ENCODE results near the gene UGT1A8.
"Not testable (repeated sequence)": the region's sequence is repeated elsewhere in the genome, so short reads cannot be mapped to it uniquely, and the experiment has no call there.

Gene UGT1A8

DNA sequence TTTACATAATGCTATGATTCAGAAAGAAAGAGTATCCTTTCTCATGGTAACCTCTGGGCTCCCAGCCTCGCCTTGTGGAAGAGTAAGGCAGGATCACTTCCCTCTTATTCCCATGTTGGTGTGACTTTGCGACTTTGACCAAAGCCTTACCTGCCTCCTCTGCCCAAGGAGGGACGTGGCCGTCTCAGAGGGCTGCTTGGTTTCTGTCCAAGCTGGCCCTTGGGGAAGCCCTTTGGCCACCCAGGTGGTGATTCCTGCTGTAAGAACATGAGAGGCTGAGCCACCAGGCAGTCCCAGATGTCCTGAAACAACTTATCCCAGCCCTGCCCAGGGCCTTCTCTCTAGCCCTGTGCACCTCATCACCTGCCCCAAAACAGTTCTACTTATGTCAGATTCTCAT lies 81.3 kb downstream of the UGT1A8 start:
- no peaks in the 10 kb centered on the region for H3K36me3 ChIP-seq (ENCODE audit: insufficient read depth, low read length)
- H3K27me3 ChIP-seq (ENCODE audit: insufficient read depth, low read length, poor library complexity, severe bottlenecking) = no peaks in the 10 kb centered on the region
- no peaks in the 10 kb centered on the region for H3K9me3 ChIP-seq (ENCODE audit: insufficient read depth, low read depth, low read length)
- no peaks in the 10 kb centered on the region for H3F3A ChIP-seq (ENCODE audit: low read depth)
- no peaks in the 10 kb centered on the region for H3K9me2 ChIP-seq (replicated peaks; ENCODE audit: low read depth, low read length)
- H3K4me1 ChIP-seq (ENCODE audit: insufficient read depth, low read length, poor library complexity, severe bottlenecking) = no peaks in the 10 kb centered on the region
- no peak overlapping the region for H3K4me3 ChIP-seq (ENCODE audit: low read length, poor library complexity, severe bottlenecking)
- H3K79me2 ChIP-seq (ENCODE audit: insufficient read depth, low read length) = no peaks in the 10 kb centered on the region
- no peak overlapping the region for H3K9ac ChIP-seq (ENCODE audit: low read depth, low read length, poor library complexity, severe bottlenecking)
- TF ChIP-seq, protein P1, sequence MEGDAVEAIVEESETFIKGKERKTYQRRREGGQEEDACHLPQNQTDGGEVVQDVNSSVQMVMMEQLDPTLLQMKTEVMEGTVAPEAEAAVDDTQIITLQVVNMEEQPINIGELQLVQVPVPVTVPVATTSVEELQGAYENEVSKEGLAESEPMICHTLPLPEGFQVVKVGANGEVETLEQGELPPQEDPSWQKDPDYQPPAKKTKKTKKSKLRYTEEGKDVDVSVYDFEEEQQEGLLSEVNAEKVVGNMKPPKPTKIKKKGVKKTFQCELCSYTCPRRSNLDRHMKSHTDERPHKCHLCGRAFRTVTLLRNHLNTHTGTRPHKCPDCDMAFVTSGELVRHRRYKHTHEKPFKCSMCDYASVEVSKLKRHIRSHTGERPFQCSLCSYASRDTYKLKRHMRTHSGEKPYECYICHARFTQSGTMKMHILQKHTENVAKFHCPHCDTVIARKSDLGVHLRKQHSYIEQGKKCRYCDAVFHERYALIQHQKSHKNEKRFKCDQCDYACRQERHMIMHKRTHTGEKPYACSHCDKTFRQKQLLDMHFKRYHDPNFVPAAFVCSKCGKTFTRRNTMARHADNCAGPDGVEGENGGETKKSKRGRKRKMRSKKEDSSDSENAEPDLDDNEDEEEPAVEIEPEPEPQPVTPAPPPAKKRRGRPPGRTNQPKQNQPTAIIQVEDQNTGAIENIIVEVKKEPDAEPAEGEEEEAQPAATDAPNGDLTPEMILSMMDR (conservative IDR thresholded peaks at IDR 0.05; ENCODE audit: low read length) = no peak
- no peak for TF ChIP-seq EZH2phosphoT487 (IDR thresholded peaks at IDR 0.05; ENCODE audit: borderline replicate concordance)
- H2AFZ ChIP-seq (ENCODE audit: low read length) = no peak overlapping the region
- H4K20me1 ChIP-seq (ENCODE audit: insufficient read depth, low read length, poor library complexity, severe bottlenecking) = no peaks in the 10 kb centered on the region
- H3K4me2 ChIP-seq (ENCODE audit: low read depth, low read length, poor library complexity, severe bottlenecking) = no peak overlapping the region

DNA sequence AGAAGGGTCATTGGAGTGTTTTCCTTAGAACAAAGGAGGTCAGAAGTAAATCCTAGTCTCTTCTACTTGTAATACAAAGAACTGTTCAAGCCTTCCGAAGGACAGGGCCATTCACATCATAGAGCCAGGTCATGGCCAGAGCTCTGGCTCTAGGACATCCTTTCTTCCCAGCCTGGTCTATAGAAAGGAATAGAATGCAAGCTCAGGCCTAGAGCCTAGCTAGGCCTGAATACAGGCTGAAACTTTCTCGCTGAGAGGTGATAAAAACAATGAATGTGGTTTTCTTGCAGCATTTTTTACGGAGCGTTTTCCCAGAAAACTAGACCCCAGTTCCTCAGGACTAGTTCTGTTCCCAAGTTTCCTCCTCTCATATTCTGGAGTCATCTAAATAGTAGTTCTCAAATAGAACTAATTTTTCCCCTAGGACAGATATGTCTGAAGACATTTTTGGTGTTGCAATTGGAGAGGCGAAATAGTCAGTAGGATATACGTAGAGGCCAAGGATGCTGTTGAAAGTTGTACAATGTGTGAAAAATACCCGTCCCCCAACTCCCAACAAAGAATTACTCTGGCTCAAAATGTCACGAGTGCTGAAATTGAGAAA lies 82.1 kb downstream of the UGT1A8 start:
- H3K4me2 ChIP-seq (ENCODE audit: low read depth, low read length, poor library complexity, severe bottlenecking) = no peak overlapping the region
- no peak overlapping the region for H3K9ac ChIP-seq (ENCODE audit: low read depth, low read length, poor library complexity, severe bottlenecking)
- no peaks in the 10 kb centered on the region for H3K9me3 ChIP-seq (ENCODE audit: insufficient read depth, low read depth, low read length)
- no peaks in the 10 kb centered on the region for H3K9me2 ChIP-seq (replicated peaks; ENCODE audit: low read depth, low read length)
- no peaks in the 10 kb centered on the region for H4K20me1 ChIP-seq (ENCODE audit: insufficient read depth, low read length, poor library complexity, severe bottlenecking)
- H3K4me3 ChIP-seq (ENCODE audit: low read length, poor library complexity, severe bottlenecking) = no peak overlapping the region
- H3K27me3 ChIP-seq (ENCODE audit: insufficient read depth, low read length, poor library complexity, severe bottlenecking) = no peaks in the 10 kb centered on the region
- no peaks in the 10 kb centered on the region for H3K4me1 ChIP-seq (ENCODE audit: insufficient read depth, low read length, poor library complexity, severe bottlenecking)
- TF ChIP-seq EZH2phosphoT487 (IDR thresholded peaks at IDR 0.05; ENCODE audit: borderline replicate concordance) = no peak
- TF ChIP-seq, protein P1 (conservative IDR thresholded peaks at IDR 0.05; ENCODE audit: low read length) = no peak
- no peaks in the 10 kb centered on the region for H3F3A ChIP-seq (ENCODE audit: low read depth)
- H2AFZ ChIP-seq (ENCODE audit: low read length) = no peak overlapping the region
- H3K79me2 ChIP-seq (ENCODE audit: insufficient read depth, low read length) = no peaks in the 10 kb centered on the region
- no peaks in the 10 kb centered on the region for H3K36me3 ChIP-seq (ENCODE audit: insufficient read depth, low read length)

DNA sequence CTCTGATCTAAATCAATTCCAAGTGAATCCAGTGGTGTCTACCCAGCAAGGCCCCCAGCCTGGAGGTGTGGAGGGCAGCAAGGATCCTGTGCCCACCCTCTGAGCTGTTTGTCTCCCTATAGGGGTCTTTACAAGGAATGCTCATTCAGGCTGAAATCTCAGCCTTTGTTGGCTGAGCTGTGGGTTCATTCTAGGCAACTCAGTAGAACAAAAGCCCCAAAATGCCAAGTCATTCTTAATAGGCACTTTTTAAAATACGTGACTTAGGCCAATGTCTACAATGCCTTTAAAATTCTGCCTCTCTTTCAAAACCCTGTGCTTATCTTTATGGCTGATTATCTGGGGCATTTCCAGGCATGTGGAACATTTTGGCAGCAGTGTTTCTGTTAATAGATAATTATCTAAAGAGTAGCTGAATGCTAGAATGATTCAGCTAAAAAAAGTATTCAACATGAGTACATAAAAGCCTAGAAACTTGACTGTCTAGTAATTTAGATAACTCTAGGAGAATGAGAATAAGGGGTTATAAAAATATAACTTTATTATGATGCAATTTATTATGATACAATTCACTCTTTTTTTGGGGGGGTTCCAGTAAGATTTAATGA lies 82.7 kb downstream of the UGT1A8 start:
- no peaks in the 10 kb centered on the region for H3F3A ChIP-seq (ENCODE audit: low read depth)
- no peaks in the 10 kb centered on the region for H3K27me3 ChIP-seq (ENCODE audit: insufficient read depth, low read length, poor library complexity, severe bottlenecking)
- H3K9me3 ChIP-seq (ENCODE audit: insufficient read depth, low read depth, low read length) = no peaks in the 10 kb centered on the region
- H3K4me3 ChIP-seq (ENCODE audit: low read length, poor library complexity, severe bottlenecking) = no peak overlapping the region
- H3K79me2 ChIP-seq (ENCODE audit: insufficient read depth, low read length) = no peaks in the 10 kb centered on the region
- H2AFZ ChIP-seq (ENCODE audit: low read length) = no peak overlapping the region
- H3K9ac ChIP-seq (ENCODE audit: low read depth, low read length, poor library complexity, severe bottlenecking) = no peak overlapping the region
- H3K9me2 ChIP-seq (replicated peaks; ENCODE audit: low read depth, low read length) = no peaks in the 10 kb centered on the region
- no peaks in the 10 kb centered on the region for H3K36me3 ChIP-seq (ENCODE audit: insufficient read depth, low read length)
- no peaks in the 10 kb centered on the region for H4K20me1 ChIP-seq (ENCODE audit: insufficient read depth, low read length, poor library complexity, severe bottlenecking)
- no peaks in the 10 kb centered on the region for H3K4me1 ChIP-seq (ENCODE audit: insufficient read depth, low read length, poor library complexity, severe bottlenecking)
- no peak overlapping the region for H3K4me2 ChIP-seq (ENCODE audit: low read depth, low read length, poor library complexity, severe bottlenecking)
- TF ChIP-seq EZH2phosphoT487 (IDR thresholded peaks at IDR 0.05; ENCODE audit: borderline replicate concordance) = no peak
- TF ChIP-seq, protein P1 (conservative IDR thresholded peaks at IDR 0.05; ENCODE audit: low read length) = no peak

DNA sequence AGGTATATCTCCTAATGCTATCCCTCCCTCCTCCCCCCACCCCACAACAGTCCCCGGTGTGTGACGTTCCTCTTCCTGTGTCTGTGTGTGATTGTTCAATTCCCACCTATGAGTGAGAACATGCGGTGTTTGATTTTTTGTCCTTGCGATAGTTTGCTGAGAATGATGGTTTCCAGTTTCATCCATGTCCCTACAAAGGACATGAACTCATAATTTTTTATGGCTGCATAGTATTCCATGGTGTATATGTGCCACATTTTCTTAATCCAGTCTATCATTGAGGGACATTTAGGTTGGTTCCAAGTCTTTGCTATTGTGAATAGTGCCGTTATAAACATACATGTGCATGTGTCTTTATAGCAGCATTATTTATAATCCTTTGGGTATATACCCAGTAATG lies 83.4 kb downstream of the UGT1A8 start:
- H3K36me3 ChIP-seq (ENCODE audit: insufficient read depth, low read length); H3F3A ChIP-seq (ENCODE audit: low read depth); H3K4me1 ChIP-seq (ENCODE audit: insufficient read depth, low read length, poor library complexity, severe bottlenecking); H4K20me1 ChIP-seq (ENCODE audit: insufficient read depth, low read length, poor library complexity, severe bottlenecking); H3K4me2 ChIP-seq (ENCODE audit: low read depth, low read length, poor library complexity, severe bottlenecking); H3K9ac ChIP-seq (ENCODE audit: low read depth, low read length, poor library complexity, severe bottlenecking); H3K9me2 ChIP-seq (replicated peaks; ENCODE audit: low read depth, low read length); H2AFZ ChIP-seq (ENCODE audit: low read length); H3K4me3 ChIP-seq (ENCODE audit: low read length, poor library complexity, severe bottlenecking); H3K27me3 ChIP-seq (ENCODE audit: insufficient read depth, low read length, poor library complexity, severe bottlenecking); H3K9me3 ChIP-seq (ENCODE audit: insufficient read depth, low read depth, low read length); H3K79me2 ChIP-seq (ENCODE audit: insufficient read depth, low read length): not testable (repeated sequence)
